IPS-11a (cell line): ENCODE data around the gene GRAMD2B.

Source experiments
- H3K4me3 ChIP-seq: one replicate; pipeline ENCODE4 v1.5.1; 2013; ENCODE audit warnings: low read depth, low read length, control low read depth

The GRAMD2B gene

DNA sequence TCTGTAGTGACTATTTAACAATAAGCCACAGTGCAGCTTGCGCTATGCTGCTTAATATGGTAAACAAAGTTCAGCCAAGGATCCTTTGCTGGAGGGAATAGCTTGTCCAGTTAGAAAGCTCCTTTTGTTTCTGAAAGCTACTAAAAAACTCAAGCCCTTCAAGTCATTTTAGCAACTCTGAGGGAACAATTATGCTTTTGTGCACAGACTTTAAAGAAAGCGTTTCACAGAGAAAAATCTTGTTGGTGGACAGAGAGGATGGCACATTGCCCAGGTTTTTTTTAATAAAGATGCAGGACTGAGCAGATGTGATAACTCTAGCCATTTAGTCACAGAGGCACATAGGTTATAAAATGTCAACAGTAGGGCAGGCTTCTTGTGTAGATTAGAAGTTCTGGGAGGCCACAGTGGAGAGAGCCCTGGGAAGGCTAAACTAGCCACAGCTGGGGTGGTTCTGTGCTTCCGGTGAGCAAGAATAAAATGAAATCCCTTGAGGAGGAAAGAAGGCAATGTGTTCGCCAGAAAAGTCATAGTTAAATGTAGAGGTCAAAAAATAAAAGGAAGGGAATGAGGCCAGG lies 108.4 kb downstream of the GRAMD2B start:
- no peak overlapping the region for H3K4me3 ChIP-seq

- no peak overlapping the region for H3K4me3 ChIP-seq
Measured at GRCh38 chr5:126534553-126534952, 111.3 kb downstream of the GRAMD2B start.

DNA sequence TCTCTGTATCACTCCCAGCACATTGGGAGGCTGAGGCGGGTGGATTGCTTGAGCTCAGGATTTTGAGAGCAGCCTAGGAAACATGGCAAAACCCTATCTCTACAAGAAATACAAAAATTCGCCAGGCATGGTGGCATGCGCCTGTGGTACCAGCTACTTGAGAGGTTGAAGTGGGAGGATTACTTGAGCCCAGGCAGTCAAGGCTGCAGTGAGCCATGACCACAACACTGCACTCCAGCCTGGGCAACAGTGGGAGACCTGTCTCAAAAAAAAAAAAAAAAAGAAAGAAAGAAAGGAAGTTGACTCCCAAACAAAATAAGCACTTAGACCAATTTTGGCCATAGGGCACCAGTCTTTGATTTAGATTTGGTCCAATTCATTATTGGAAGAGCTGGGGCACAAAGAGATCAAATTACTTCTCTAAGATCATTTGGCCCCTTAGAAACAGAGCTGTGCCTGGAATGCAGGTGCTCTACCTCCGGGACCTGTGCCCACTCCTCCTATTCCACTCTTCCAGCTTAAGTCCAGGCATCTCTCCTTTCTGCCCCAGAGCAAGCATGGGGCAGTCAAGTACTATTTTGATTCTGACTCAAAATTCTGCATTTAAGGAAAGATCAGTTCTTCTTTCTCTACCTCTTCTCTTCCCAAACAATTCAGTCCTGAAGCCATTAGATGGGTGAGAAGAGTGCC lies 112.8 kb downstream of the GRAMD2B start:
- H3K4me3 ChIP-seq = no peak overlapping the region

DNA sequence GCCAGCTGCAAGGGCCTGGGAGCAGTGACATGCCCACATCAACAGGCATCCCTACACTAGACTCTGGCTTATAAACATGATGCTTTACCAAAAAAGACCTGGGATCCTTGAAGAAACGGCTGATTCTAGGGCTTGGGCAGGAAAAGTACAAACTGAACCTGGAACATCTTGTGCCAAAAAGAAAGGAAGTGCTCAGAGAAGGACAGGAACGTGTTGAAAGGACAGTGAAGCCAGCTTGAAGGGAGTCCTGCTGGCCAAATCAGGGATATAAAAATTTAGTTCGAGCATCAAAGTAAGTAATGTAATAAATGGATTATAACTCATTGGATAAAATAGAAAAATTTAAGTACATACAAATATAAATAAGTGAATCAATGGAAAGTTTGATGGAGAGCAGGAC lies 113.7 kb downstream of the GRAMD2B start:
- no peak overlapping the region for H3K4me3 ChIP-seq

DNA sequence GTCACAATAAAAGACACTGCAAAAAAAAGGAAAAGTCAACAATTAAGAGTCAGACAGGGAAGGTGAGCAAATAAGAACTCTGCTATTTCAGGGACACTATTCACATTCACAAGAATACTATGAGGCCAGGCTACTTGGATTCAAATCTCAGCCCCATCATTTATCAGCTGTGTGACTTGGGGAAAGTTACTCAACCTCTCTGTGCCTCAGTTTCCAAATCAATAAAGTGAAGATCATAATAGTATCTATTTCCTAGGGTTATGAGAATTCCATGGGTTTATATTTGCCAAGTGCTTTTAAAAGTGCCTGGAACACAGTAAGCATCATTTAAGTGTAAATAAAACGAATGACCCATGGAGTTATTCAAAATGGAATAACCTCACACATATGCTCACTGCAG lies 115.4 kb downstream of the GRAMD2B start:
- H3K4me3 ChIP-seq = no peak overlapping the region

GRCh38 chr5:126540631-126541030 lies 117.4 kb downstream of the GRAMD2B start:
- H3K4me3 ChIP-seq = no peak overlapping the region

DNA sequence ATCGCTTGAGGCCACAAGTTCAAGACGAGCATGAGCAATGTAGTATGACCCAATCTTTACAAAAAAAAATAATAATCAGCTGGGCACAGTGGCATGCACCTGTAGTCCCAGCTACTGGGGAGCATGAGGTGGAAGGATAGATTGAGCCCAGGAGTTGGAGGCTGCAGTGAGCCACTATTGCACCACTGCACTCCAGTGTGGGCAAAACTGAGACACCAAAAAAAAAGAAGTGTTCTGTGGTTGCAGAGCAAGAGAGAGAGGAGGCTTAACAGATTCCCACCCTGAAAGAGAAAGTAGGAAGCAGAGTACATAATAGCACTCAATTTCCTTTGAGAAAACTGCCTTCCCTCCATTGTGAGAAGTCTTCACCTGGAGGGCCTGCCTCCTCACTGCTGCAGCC lies 119.2 kb downstream of the GRAMD2B start:
- H3K4me3 ChIP-seq = no peak overlapping the region

DNA sequence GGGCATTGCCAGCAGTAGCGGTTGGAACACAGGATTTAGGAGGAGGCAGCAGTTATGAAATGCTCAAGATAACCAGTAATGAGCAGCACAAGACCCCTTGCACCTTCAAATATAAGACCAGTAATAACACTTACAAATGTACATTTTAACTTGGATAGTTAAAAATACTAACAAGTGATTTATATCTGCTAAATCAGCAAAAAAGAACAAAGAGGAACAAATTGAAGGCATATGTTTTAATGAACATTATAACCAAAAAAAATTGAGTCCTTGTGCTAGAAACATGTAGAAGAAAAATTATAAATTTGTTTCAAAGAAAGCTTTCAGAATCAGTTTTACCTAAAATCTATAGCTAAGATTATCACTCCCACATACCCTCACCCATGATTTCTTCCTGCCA lies 119.8 kb downstream of the GRAMD2B start:
- H3K4me3 ChIP-seq = no peak overlapping the region

DNA sequence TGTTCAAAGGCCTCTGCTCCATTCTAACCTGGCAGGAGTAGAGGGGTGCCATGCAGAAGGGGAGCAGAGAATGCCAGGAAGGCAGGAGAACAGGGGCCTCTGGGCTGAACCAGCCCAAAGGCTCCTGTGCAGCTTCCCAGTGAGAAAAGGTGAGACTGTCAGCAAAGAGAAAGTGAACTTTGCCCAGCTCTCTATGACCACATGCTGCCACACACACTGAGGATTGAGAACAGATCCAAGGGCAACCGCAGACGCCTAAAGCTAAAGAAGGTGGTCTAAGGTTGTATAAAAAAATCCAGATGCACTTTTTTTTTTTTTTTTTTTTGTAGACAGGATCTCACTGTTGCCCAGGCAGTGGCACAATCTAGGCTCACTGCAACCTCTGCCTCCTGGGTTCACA lies 120.5 kb downstream of the GRAMD2B start:
- no peak overlapping the region for H3K4me3 ChIP-seq
